H1 (cell line): ENCODE results near the gene MACROH2A1. TPM values are rescaled to one million over a fixed set of nuclear protein-coding genes. Genes with fewer than 3 reads are reported as not detected.
A peak's percentile ranks its signal among the peaks of the same experiment; 100 is the strongest.

Experiments used
- CTCF ChIA-PET: fragments of 300-600 bp; sonication (Branson Sonifier 250); formaldehyde crosslinking; loops from one replicate; lab custom pipeline; 2021; ENCODE audit not compliant: partially characterized antibody; lab: Charles Lee
- POLR2A ChIA-PET: fragments of 300-600 bp; sonication (Branson Sonifier 250); formaldehyde crosslinking; loops from one replicate; lab custom pipeline; 2021; ENCODE audit warnings: inconsistent platforms; ENCODE audit not compliant: partially characterized antibody; lab: Charles Lee
- DNase-seq, 2 experiments: peaks; one replicate each; pipeline versions ENCODE4 v3.0.0 to v3.0.0-alpha.2; 2010 to 2022; ENCODE audit warnings: low spot score in 2 of 2, low read depth in 1 of 2, mixed read lengths in 1 of 2
- FAIRE-seq: peaks from 2 replicates; lab custom pipeline; 2011; peaks lifted over from hg19 to GRCh38; lab: Jason Lieb, UNC
- H2AFZ ChIP-seq: 2 replicates; pipeline ENCODE4 v1.8.1; 2012; ENCODE audit warnings: low read length, inconsistent platforms
- H2AK5ac ChIP-seq: 2 replicates; pipeline ENCODE4 v1.6.1; 2013; ENCODE audit warnings: low read depth, low read length
- H2BK120ac ChIP-seq: replicated peaks from 2 replicates; pipeline ENCODE3; 2013; ENCODE audit warnings: low read depth, low read length, inconsistent platforms
- H2BK12ac ChIP-seq: 2 replicates; pipeline ENCODE4 v1.6.1; 2013; ENCODE audit warnings: low read depth, low read length
- H2BK15ac ChIP-seq: 2 replicates; pipeline ENCODE4 v1.6.1; 2013; ENCODE audit warnings: low read length
- H2BK20ac ChIP-seq: 2 replicates; pipeline ENCODE4 v1.6.1; 2013; ENCODE audit warnings: low read length
- H2BK5ac ChIP-seq: 2 replicates; pipeline ENCODE4 v1.6.1; 2013; ENCODE audit warnings: low read depth, low read length
- H3K14ac ChIP-seq: 2 replicates; pipeline ENCODE4 v1.6.1; 2013; ENCODE audit warnings: inconsistent platforms; ENCODE audit not compliant: insufficient read length
- H3K18ac ChIP-seq: 2 replicates; pipeline ENCODE4 v1.6.1; 2013; ENCODE audit warnings: low read length; ENCODE audit errors: extremely low read depth
- H3K23ac ChIP-seq: 2 replicates; pipeline ENCODE4 v1.6.1; 2013; ENCODE audit warnings: inconsistent platforms; ENCODE audit not compliant: insufficient read length
- H3K23me2 ChIP-seq: 2 replicates; pipeline ENCODE4 v1.6.1; 2013; ENCODE audit warnings: low read depth, low read length
- H3K27ac ChIP-seq: 2 replicates; pipeline ENCODE4 v1.6.1; 2011; ENCODE audit warnings: low read depth, low read length, inconsistent platforms
- H3K27me3 ChIP-seq, 4 experiments: replicated peaks in 1 of 4; 1 replicate in 1 of 4; 2 replicates in 3 of 4; pipeline versions ENCODE4 v1.6.1 to v1.8.1; 2011 to 2013; ENCODE audit warnings: low read length in 3 of 4, mild to moderate bottlenecking in 3 of 4, inconsistent platforms in 2 of 4, mixed read lengths in 2 of 4, moderate library complexity in 1 of 4; ENCODE audit not compliant: control insufficient read depth in 3 of 4, insufficient read depth in 3 of 4; ENCODE audit errors: extremely low read depth in 1 of 4
- H3K36me3 ChIP-seq, 4 experiments: 2 replicates each; pipeline versions ENCODE4 v1.6.1 to v1.8.1; 2011 to 2013; ENCODE audit warnings: mild to moderate bottlenecking in 4 of 4, low read length in 3 of 4, moderate library complexity in 2 of 4, control low read depth in 1 of 4, inconsistent platforms in 1 of 4; ENCODE audit not compliant: insufficient read depth in 4 of 4, control insufficient read depth in 2 of 4
- H3K4ac ChIP-seq: replicated peaks from 2 replicates; pipeline ENCODE3; 2013; ENCODE audit warnings: low read length, low read depth, mixed read lengths, inconsistent platforms; ENCODE audit not compliant: insufficient read length
- H3K4me1 ChIP-seq, 4 experiments: replicated peaks in 1 of 4; 1 replicate in 1 of 4; 2 replicates in 3 of 4; pipeline versions ENCODE4 v1.6.1 to v1.8.1; 2011 to 2013; ENCODE audit warnings: low read length in 3 of 4, inconsistent platforms in 2 of 4, mixed read lengths in 1 of 4; ENCODE audit not compliant: insufficient read depth in 4 of 4, control insufficient read depth in 3 of 4
- H3K4me2 ChIP-seq, 2 experiments: 2 replicates each; pipeline versions ENCODE4 v1.6.1 to v1.8.1; 2011 to 2013; ENCODE audit warnings: low read depth in 2 of 2, low read length in 2 of 2, control low read depth in 1 of 2, inconsistent platforms in 1 of 2, mild to moderate bottlenecking in 1 of 2; ENCODE audit not compliant: insufficient read depth in 1 of 2
- H3K4me3 ChIP-seq, 4 experiments: fragments of 200-600, 300-600 bp in 1 of 4; sonication (generic), shearing (Covaris generic), sonication (Bioruptor Twin) in 1 of 4; 2 replicates each; pipeline versions ENCODE4 v1.5.1 to v1.8.1; 2011 to 2016; ENCODE audit warnings: low read length in 4 of 4, low read depth in 3 of 4, control low read depth in 2 of 4, inconsistent platforms in 2 of 4, mild to moderate bottlenecking in 2 of 4, mixed read lengths in 1 of 4, moderate library complexity in 1 of 4; ENCODE audit not compliant: insufficient read depth in 2 of 4; ENCODE audit errors: extremely low read depth in 1 of 4
- H3K56ac ChIP-seq: replicated peaks from 2 replicates; pipeline ENCODE3; 2013; ENCODE audit warnings: low read depth, mild to moderate bottlenecking, mixed read lengths, low read length, inconsistent platforms; ENCODE audit not compliant: insufficient read length
- H3K79me1 ChIP-seq: 2 replicates; pipeline ENCODE4 v1.6.1; 2013; ENCODE audit warnings: low read depth, low read length, control low read depth
- H3K79me2 ChIP-seq, 2 experiments: 2 replicates each; pipeline versions ENCODE4 v1.6.1 to v1.8.1; 2012 to 2013; ENCODE audit warnings: low read length in 2 of 2, mild to moderate bottlenecking in 2 of 2, inconsistent platforms in 1 of 2; ENCODE audit not compliant: insufficient read depth in 2 of 2, control insufficient read depth in 1 of 2
- H3K9ac ChIP-seq, 4 experiments: replicated peaks in 1 of 4; 1 replicate in 1 of 4; 2 replicates in 3 of 4; pipeline versions ENCODE4 v1.6.1 to v1.8.1; 2011 to 2013; ENCODE audit warnings: low read depth in 3 of 4, low read length in 3 of 4, control low read depth in 2 of 4, mild to moderate bottlenecking in 2 of 4, moderate library complexity in 2 of 4, inconsistent platforms in 1 of 4; ENCODE audit errors: extremely low read depth in 1 of 4
- H3K9me3 ChIP-seq, 2 experiments: 2 replicates each; pipeline versions ENCODE4 v1.6.1 to v1.8.1; 2012 to 2013; ENCODE audit warnings: mild to moderate bottlenecking in 2 of 2, moderate library complexity in 2 of 2, control low read depth in 1 of 2, inconsistent platforms in 1 of 2, low read depth in 1 of 2, low read length in 1 of 2, mixed read lengths in 1 of 2; ENCODE audit not compliant: insufficient read depth in 2 of 2
- H4K20me1 ChIP-seq, 2 experiments: replicated peaks in 1 of 2; 2 replicates each; pipeline versions ENCODE3 to v1.8.1; 2011 to 2013; ENCODE audit warnings: inconsistent platforms in 2 of 2, low read length in 2 of 2, mild to moderate bottlenecking in 1 of 2; ENCODE audit not compliant: insufficient read depth in 2 of 2, control insufficient read depth in 1 of 2
- H4K5ac ChIP-seq: 2 replicates; pipeline ENCODE4 v1.6.1; 2013; ENCODE audit warnings: low read length, low read depth, mixed read lengths, inconsistent platforms; ENCODE audit not compliant: insufficient read length
- H4K8ac ChIP-seq: 2 replicates; pipeline ENCODE4 v1.8.0; 2013; ENCODE audit warnings: mild to moderate bottlenecking, moderate library complexity, low read length, inconsistent platforms; ENCODE audit not compliant: insufficient read depth; ENCODE audit errors: extremely low read depth
- H4K91ac ChIP-seq: replicated peaks from 2 replicates; pipeline ENCODE3; 2013; ENCODE audit warnings: low read length, mixed read lengths, inconsistent platforms; ENCODE audit not compliant: insufficient read length
- KDM1A ChIP-seq: fragments of 200-600, 300-600 bp; sonication (generic); IDR thresholded peaks from 2 replicates; pipeline ENCODE4 v1.7.1; 2016; ENCODE audit warnings: mild to moderate bottlenecking, low read length, borderline replicate concordance
- SAP30 ChIP-seq: fragments of 300-600 bp; sonication (generic); IDR thresholded peaks from 2 replicates; pipeline ENCODE4 v1.7.1; 2012; ENCODE audit warnings: low read length, moderate library complexity, mild to moderate bottlenecking, inconsistent platforms; ENCODE audit not compliant: insufficient read depth, insufficient replicate concordance
- WGBS, 2 experiments: shearing (Covaris generic) in 1 of 2; methylation state at CpG; one replicate each; pipeline versions ENCODE4 v1.1.6 to v1.1.7; 2013 to 2015; ENCODE audit warnings: low lambda C conversion rate in 2 of 2, mixed read lengths in 2 of 2, inconsistent platforms in 1 of 2, low coverage in 1 of 2, missing lambda C conversion rate in 1 of 2; ENCODE audit not compliant: insufficient replicate concordance in 2 of 2, insufficient coverage in 1 of 2, insufficient read length in 1 of 2; ENCODE audit errors: extremely low coverage in 1 of 2, missing lambda C conversion rate in 1 of 2; 5-methylcytosine and 5-hydroxymethylcytosine counted together
- polyA plus RNA-seq, 7 experiments: library from polyadenylated mRNA; depleted of rRNA in 3 of 7; stranded (reverse) in 5 of 7; unstranded in 2 of 7; fragments of >200 nt in 5 of 7; fragments of 200-250 nt in 2 of 7; gene quantifications; 1 replicate in 5 of 7; 2 replicates in 1 of 7; 4 replicates in 1 of 7; pipeline versions ENCODE4 v1.2.1 to v1.2.3, GENCODE V29; 2011 to 2013; ENCODE audit warnings: missing spikeins in 2 of 7, mixed read lengths in 2 of 7
- total RNA-seq: library from RNA; stranded (reverse); fragmentation: NEBNext Ultra II Directional; extraction: Animal tissue kit (Norgen Biotek cat#: 25700); gene quantifications from 2 replicates; pipeline ENCODE4 v1.2.1, GENCODE V29; 2021

Gene MACROH2A1
- total and polyA plus RNA-seq, 2 of the 8 experiments (the other 6 are each of a cell fraction or from before 2014, with no cell fraction given): 60.0 to 92.3 TPM

DNA sequence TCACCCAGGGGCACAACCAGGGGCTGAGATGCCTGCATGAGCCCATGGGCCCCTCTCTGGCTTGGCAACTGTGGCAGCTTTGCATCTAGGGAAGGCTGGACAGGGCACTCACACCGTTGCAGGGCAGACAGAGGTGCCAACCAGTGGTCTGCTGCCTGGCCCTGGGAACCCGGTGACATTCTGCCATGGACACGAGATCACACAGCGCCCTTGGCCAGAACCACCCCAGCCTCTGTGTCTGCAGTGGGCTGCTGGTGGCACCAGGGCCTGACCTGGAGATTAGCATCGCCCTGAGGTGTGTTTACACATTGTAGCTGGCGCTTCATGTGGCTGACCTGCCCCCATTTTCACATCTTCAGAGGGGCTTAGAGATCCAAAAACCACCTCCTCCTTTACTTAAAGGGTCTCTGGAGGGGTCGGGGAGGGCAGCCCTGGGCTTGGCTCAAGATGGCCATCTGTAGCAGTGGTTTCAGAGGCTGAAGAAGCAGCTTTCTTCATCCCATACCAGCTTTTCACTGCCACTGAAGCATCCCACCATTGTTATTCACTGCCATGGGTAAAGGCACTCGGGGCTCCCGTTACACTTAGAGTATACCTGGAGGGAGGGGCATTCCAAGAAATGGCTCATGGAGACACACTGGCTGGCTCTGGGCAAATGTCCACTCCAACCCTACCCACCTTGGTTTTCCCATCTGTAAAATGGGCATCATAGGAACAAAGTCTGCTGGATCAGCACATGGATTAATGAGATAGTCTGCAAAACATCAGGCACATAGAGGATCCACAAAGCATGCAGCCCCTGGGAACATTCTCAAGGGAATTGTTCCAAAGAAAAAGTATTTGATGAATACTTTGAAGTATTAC lies 36.7 kb upstream of the MACROH2A1 start:
- Histone ChIP-seq H2BK12ac (no peak overlapping the region), H3K27ac (no peak overlapping the region), H3K27me3 (no peaks in the 10 kb centered on the region), H3K23me2 (no peaks in the 10 kb centered on the region), H3K9me3 (no peaks in the 10 kb centered on the region), H3K56ac (no peak overlapping the region), H2AK5ac (no peak overlapping the region), H4K20me1 (no peaks in the 10 kb centered on the region), H3K14ac (no peak overlapping the region), H4K8ac (no peak overlapping the region), H3K23ac (no peak overlapping the region), H3K79me1 (no peaks in the 10 kb centered on the region), H3K36me3 (no peaks in the 10 kb centered on the region), H2AFZ (no peak overlapping the region), H3K4me1 (no peaks in the 10 kb centered on the region; a peak in 1 of 7 replicates), H3K4me2 (no peak overlapping the region), H2BK20ac (no peak overlapping the region)
- FAIRE-seq: no peak
- TF ChIP-seq KDM1A: peak; percentile 75; the same call in 1 of the 2 replicates
- no peak for TF ChIP-seq SAP30
- TF ChIP-seq, all 59 proteins: peak for 1
- H2BK120ac ChIP-seq: no peak overlapping the region
- H4K91ac ChIP-seq: no peak overlapping the region
- POLR2A ChIA-PET: interaction anchor here (0.8 kb wide), 1 partner anchor 12 kb away, joined by 3 read pairs; no protein-coding TSS in a partner anchor
- WGBS, 2 experiments: 87% methylated on average over 9 of the region's 9 CpGs; no CpG with 5 or more reads in 1 of the 2 experiments
- H2BK15ac ChIP-seq: no peak overlapping the region
- no peak overlapping the region for H2BK5ac ChIP-seq
- H3K79me2 ChIP-seq: no peaks in the 10 kb centered on the region
- no peak overlapping the region for H3K4me3 ChIP-seq
- no peak overlapping the region for H4K5ac ChIP-seq
- no peak overlapping the region for H3K18ac ChIP-seq
- DNase-seq: peak in 1 of 2 experiments; percentile 33
- CTCF ChIA-PET: interaction anchor here (0.9 to 19.4 kb wide), 10 partner anchors 10 to 315 kb away, joined by 3 to 264 read pairs (median 5); no protein-coding TSS in a partner anchor
- no peak overlapping the region for H3K9ac ChIP-seq
- no peak overlapping the region for H3K4ac ChIP-seq
